CD8-positive, alpha-beta memory T cell (primary cell): ENCODE data around the gene AVPR1B. TPM values are rescaled to one million over a fixed set of nuclear protein-coding genes. Genes with fewer than 3 reads are reported as not detected.

Experiments used
- CTCF ChIA-PET: fragments of 350-600 bp; sonication (Branson Sonifier 250); formaldehyde crosslinking; loops from one replicate; lab custom pipeline; 2021; ENCODE audit warnings: antibody characterized with exemption; lab: Charles Lee
- POLR2A ChIA-PET: fragments of 350-600 bp; sonication (Branson Sonifier 250); formaldehyde crosslinking; loops from one replicate; lab custom pipeline; 2021; ENCODE audit warnings: antibody characterized with exemption; lab: Charles Lee
- DNase-seq, 5 donors: peaks; one replicate each; pipeline versions ENCODE4 v3.0.0 to v3.0.0-alpha.2; 2020 to 2022; ENCODE audit warnings: mixed read lengths in 1 of 5
- H3K27ac ChIP-seq: one replicate; pipeline ENCODE4 v1.7.0; 2013; ENCODE audit warnings: low read depth, mild to moderate bottlenecking, low read length, moderate library complexity
- H3K27me3 ChIP-seq: 2 replicates; pipeline ENCODE4 v1.7.0; 2013; ENCODE audit warnings: low read length, mild to moderate bottlenecking; ENCODE audit not compliant: insufficient read depth, poor library complexity, severe bottlenecking
- H3K36me3 ChIP-seq: 2 replicates; pipeline ENCODE4 v1.7.0; 2013; ENCODE audit warnings: mild to moderate bottlenecking, low read length, moderate library complexity; ENCODE audit not compliant: insufficient read depth
- H3K4me1 ChIP-seq: 2 replicates; pipeline ENCODE4 v1.7.0; 2013; ENCODE audit warnings: mild to moderate bottlenecking, low read length, moderate library complexity; ENCODE audit not compliant: insufficient read depth
- H3K4me3 ChIP-seq: 2 replicates; pipeline ENCODE4 v1.7.0; 2013; ENCODE audit warnings: mild to moderate bottlenecking, low read length
- H3K9me3 ChIP-seq: 2 replicates; pipeline ENCODE4 v1.7.0; 2013; ENCODE audit warnings: mild to moderate bottlenecking, low read length
- H3K27ac Mint-ChIP-seq, 8 donors: one replicate each; pipeline ENCODE4 v1.8.0; 2020 to 2021; ENCODE audit warnings: mixed read lengths in 8 of 8, mild to moderate bottlenecking in 6 of 8, inconsistent platforms in 3 of 8, moderate library complexity in 3 of 8
- H3K27me3 Mint-ChIP-seq, 2 donors: one replicate each; pipeline ENCODE4 v1.8.0; 2020 to 2021; ENCODE audit warnings: mixed read lengths in 2 of 2, mild to moderate bottlenecking in 1 of 2, moderate library complexity in 1 of 2
- H3K36me3 Mint-ChIP-seq, 3 donors: one replicate each; pipeline ENCODE4 v1.8.0; 2020 to 2021; ENCODE audit warnings: mixed read lengths in 3 of 3, inconsistent platforms in 1 of 3, mild to moderate bottlenecking in 1 of 3
- H3K4me1 Mint-ChIP-seq, 3 donors: one replicate each; pipeline ENCODE4 v1.8.0; 2020 to 2021; ENCODE audit warnings: mixed read lengths in 3 of 3, inconsistent platforms in 1 of 3, mild to moderate bottlenecking in 1 of 3
- H3K4me3 Mint-ChIP-seq, 7 donors: one replicate each; pipeline ENCODE4 v1.8.0; 2020 to 2021; ENCODE audit warnings: mixed read lengths in 7 of 7, mild to moderate bottlenecking in 6 of 7, moderate library complexity in 4 of 7, inconsistent platforms in 2 of 7
- H3K9me3 Mint-ChIP-seq, 5 donors: one replicate each; pipeline ENCODE4 v1.8.0; 2020 to 2022; ENCODE audit warnings: mixed read lengths in 5 of 5, mild to moderate bottlenecking in 3 of 5, moderate library complexity in 2 of 5, inconsistent platforms in 1 of 5
- polyA plus RNA-seq: library from polyadenylated mRNA; unstranded; fragments of 300-500 nt; fragmentation: Illumina TruSeq; gene quantifications from one replicate; pipeline ENCODE4 v1.2.3, GENCODE V29; 2021
- total RNA-seq, 2 experiments: library from RNA; stranded (reverse); gene quantifications; one replicate each; pipeline ENCODE4 v1.2.3, GENCODE V29; 2021

Gene AVPR1B
- total and polyA plus RNA-seq, 3 experiments from 2014 or later: not detected

DNA sequence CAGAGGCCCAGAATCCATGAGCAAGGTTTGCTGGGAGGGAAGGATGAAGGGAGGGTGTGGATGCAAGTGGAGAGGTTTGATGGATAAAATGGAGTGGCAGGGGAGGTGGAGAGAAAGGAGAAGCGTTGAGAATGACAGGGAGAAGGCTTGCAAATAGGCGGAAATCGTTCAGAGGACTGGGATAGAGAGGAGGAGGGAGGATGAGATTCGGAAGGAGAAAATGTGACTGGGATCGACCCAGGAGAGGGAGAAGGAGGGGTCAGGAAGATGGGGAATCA, 376 bp downstream of the AVPR1B start:
- H3K4me1 ChIP-seq: no peaks in the 10 kb centered on the region
- H3K9me3 ChIP-seq: no peaks in the 10 kb centered on the region
- POLR2A ChIA-PET: no interaction called here
- H3K4me3 ChIP-seq: no peak overlapping the region
- Mint-ChIP-seq H3K4me1 (peaks cover 0 to 12% (median 4%) of the 10 kb centered on the region in 3 donors), H3K9me3 (peaks cover 4 to 19% (median 14%) of the 10 kb centered on the region in 5 donors), H3K27me3 (peaks cover 25 to 58% of the 10 kb centered on the region in 2 donors), H3K36me3 (peaks cover 0 to 4% (median 0%) of the 10 kb centered on the region in 3 donors), H3K27ac (no peak overlapping the region), H3K4me3 (peak overlapping the region in 3 of 7 donors; percentile 4 to 65 (median 64))
- no peak overlapping the region for H3K27ac ChIP-seq
- no peaks in the 10 kb centered on the region for H3K36me3 ChIP-seq
- CTCF ChIA-PET: no interaction called here
- H3K27me3 ChIP-seq: peaks cover 11% of the 10 kb centered on the region
- DNase-seq: no peak

GRCh38 chr1:206116191-206116872, 856 bp downstream of the AVPR1B start:
- peaks cover 3 to 15% (median 10%) of the 10 kb centered on the region in 5 donors for H3K9me3 Mint-ChIP-seq
- no peak for DNase-seq
- H3K4me3 ChIP-seq: no peak overlapping the region
- peaks cover 0 to 4% (median 0%) of the 10 kb centered on the region in 3 donors for H3K36me3 Mint-ChIP-seq
- H3K9me3 ChIP-seq: no peaks in the 10 kb centered on the region
- H3K27me3 ChIP-seq: peaks cover 11% of the 10 kb centered on the region
- no peak overlapping the region for H3K27ac ChIP-seq
- peaks cover 24 to 58% of the 10 kb centered on the region in 2 donors for H3K27me3 Mint-ChIP-seq
- no peaks in the 10 kb centered on the region for H3K36me3 ChIP-seq
- no peak overlapping the region for H3K4me3 Mint-ChIP-seq
- no peaks in the 10 kb centered on the region for H3K4me1 ChIP-seq
- POLR2A ChIA-PET: no interaction called here
- CTCF ChIA-PET: interaction anchor here (1.8 kb wide), 1 partner anchor 10 kb away, joined by 6 read pairs; no protein-coding TSS in a partner anchor
- H3K27ac Mint-ChIP-seq: no peak overlapping the region
- H3K4me1 Mint-ChIP-seq: peaks cover 0 to 12% (median 4%) of the 10 kb centered on the region in 3 donors

DNA sequence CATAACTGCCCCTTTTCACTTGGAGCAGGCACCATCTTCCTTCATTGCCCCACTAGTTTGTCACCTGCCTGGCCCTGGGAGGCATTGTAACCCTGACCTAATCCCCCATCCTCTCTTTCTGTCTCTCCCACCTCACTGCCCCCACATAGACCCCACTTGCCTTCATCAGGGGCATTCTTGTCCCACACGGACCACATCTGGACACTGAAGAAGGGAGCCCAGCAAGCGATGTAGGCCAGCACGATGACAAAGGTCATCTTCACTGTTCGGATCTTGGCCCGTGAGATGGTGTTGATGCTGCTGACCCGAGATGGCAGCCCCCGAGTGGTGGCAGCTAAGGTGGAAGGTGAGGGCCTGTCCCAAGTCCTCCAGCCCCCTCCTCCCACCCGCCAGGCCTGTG, 1.4 kb downstream of the AVPR1B start:
- Mint-ChIP-seq H3K27me3 (peaks cover 21 to 58% of the 10 kb centered on the region in 2 donors), H3K27ac (no peak overlapping the region), H3K36me3 (no peaks in the 10 kb centered on the region), H3K4me3 (no peak overlapping the region), H3K4me1 (peaks cover 0 to 12% (median 4%) of the 10 kb centered on the region in 3 donors), H3K9me3 (peaks cover 0 to 9% (median 5%) of the 10 kb centered on the region in 5 donors)
- CTCF ChIA-PET: interaction anchor here (1.8 kb wide), 1 partner anchor 10 kb away, joined by 6 read pairs; no protein-coding TSS in a partner anchor
- no peak overlapping the region for H3K27ac ChIP-seq
- DNase-seq: no peak
- H3K4me1 ChIP-seq: no peaks in the 10 kb centered on the region
- no peak overlapping the region for H3K4me3 ChIP-seq
- POLR2A ChIA-PET: no interaction called here
- H3K27me3 ChIP-seq: peaks cover 11% of the 10 kb centered on the region
- H3K36me3 ChIP-seq: no peaks in the 10 kb centered on the region
- no peaks in the 10 kb centered on the region for H3K9me3 ChIP-seq

DNA sequence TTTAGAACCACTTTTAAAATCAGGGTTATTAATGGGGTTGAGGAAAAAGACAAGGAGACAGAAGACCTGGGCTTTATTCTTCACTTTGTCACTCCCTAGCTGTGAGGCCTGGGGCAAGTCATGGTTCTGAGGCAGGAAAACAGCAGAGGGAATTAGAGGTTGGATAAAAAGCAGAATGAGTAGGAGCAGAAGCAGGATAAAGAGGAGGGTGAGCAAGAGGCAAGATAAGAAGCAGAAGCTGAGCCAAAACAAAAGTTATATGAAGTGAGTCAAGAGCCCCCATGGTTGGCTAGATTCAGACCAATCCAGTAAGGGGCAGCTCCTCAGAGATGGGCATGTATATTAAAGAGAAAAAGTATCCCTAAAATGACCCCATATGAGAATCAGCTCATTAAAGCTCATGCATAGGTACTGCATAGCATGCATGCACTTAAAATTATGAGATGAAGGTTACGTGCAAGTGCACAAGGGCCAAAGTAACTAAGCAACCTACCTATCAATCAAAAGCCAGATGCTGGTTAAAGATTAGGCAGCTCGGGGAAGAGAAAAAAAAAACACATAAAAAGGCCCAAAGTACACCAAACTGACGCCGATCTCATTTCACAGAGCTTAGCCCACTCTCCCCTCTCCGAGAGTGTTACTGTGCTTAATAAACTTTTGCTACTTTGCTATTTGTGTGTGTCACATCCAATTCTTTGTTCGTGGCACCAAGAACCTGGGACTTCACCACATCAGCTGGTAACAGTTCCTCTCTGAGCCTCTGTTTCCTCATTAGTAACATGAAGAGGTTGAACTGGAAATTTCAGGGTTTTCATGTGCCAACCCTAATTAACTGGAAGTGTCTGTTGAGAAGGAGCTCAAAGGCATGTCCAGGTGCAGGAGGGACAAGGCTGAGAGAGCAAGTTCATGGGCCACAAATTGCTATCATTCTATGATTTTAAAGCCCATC, 2.2 kb downstream of the AVPR1B start:
- H3K27me3 ChIP-seq: peaks cover 11% of the 10 kb centered on the region
- H3K27me3 Mint-ChIP-seq: peaks cover 20 to 50% of the 10 kb centered on the region in 2 donors
- ChIA-PET CTCF (interaction anchor here (1.8 kb wide), 1 partner anchor 9 kb away, joined by 6 read pairs; no protein-coding TSS in a partner anchor), POLR2A (no interaction called here)
- H3K36me3 Mint-ChIP-seq: no peaks in the 10 kb centered on the region
- no peak overlapping the region for H3K27ac ChIP-seq
- no peak overlapping the region for H3K27ac Mint-ChIP-seq
- DNase-seq: no peak
- peaks cover 0 to 12% (median 4%) of the 10 kb centered on the region in 3 donors for H3K4me1 Mint-ChIP-seq
- no peaks in the 10 kb centered on the region for H3K9me3 ChIP-seq
- H3K4me3 Mint-ChIP-seq: no peak overlapping the region
- no peaks in the 10 kb centered on the region for H3K4me1 ChIP-seq
- H3K4me3 ChIP-seq: no peak overlapping the region
- no peaks in the 10 kb centered on the region for H3K36me3 ChIP-seq
- H3K9me3 Mint-ChIP-seq: peaks cover 0 to 3% (median 0%) of the 10 kb centered on the region in 5 donors

DNA sequence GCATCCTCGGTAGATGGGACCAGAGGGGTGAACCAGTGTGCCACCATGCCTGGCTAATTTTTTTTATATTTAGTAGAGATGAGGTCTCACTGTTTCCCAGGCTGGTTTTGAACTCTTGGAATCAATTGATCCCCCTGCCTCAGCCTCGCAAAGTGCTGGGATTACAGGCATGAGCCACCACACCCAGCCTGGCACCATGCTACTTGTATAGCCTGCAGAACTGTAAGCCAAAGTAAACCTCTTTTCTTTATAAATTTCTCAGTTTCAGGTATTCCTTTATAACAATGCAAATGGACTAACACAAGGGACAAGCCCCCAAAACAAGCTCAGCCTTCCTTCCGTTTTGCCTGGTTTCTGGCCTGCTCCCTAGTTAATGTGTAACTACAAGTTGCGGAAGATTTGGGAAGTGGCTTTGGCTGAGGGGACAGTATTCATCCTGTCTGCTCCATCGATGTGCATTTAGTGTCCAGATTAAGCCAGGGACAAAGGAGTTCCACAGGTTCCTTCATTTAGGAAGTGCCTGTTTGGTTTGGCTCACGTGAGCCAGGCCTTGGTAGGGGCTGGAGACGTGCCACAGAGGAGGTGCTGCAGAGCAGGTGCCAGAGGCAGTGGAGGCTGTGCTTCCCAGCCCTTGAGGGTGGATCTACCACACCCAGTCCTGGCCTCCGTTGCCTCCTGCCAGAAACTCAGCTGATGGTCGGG, 4.4 kb downstream of the AVPR1B start:
- ChIA-PET POLR2A (no interaction called here), CTCF (interaction anchor here (1.0 kb wide), 1 partner anchor 8 kb away, joined by 4 read pairs; no protein-coding TSS in a partner anchor)
- no peak overlapping the region for H3K27ac ChIP-seq
- no peaks in the 10 kb centered on the region for H3K36me3 Mint-ChIP-seq
- H3K9me3 ChIP-seq: no peaks in the 10 kb centered on the region
- H3K4me3 Mint-ChIP-seq: no peak overlapping the region
- H3K36me3 ChIP-seq: no peaks in the 10 kb centered on the region
- no peak overlapping the region for H3K27ac Mint-ChIP-seq
- peaks cover 0 to 2% (median 0%) of the 10 kb centered on the region in 5 donors for H3K9me3 Mint-ChIP-seq
- DNase-seq: no peak
- H3K27me3 Mint-ChIP-seq: peaks cover 12 to 35% of the 10 kb centered on the region in 2 donors
- H3K4me1 ChIP-seq: no peaks in the 10 kb centered on the region
- no peak overlapping the region for H3K4me3 ChIP-seq
- H3K27me3 ChIP-seq: peaks cover 6% of the 10 kb centered on the region
- H3K4me1 Mint-ChIP-seq: peaks cover 0 to 8% (median 3%) of the 10 kb centered on the region in 3 donors

DNA sequence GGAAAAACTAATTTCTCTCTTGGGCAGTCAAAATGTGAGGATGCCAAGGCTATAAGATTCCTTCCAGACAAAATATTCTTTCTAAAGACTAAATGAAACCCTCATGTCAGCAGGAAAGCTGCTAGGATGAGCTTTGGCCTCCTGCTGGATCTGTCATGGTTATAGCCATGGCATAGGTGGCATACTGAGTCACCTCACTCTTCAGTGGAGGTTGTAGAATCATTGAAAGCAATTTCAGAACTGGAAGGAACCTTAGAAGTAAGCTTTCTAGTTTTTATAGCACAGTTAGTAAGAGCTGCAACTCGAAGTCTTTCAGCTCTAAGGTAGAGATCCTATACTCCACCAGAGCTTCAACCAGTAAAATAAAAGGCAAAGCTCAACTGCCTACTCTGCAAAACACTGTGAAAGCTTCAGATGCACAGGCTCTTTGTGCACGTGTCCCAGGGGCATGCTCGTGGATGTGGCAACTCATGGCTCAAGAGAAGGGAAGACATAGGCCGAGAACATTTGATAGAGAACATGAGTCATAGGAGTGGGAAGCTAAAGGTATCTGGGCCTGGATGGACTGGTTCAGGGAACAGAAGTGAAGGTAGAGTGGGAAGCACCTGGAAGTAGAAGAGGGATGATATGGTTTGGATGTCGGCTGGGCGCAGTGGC, 5.8 kb downstream of the AVPR1B start:
- Histone ChIP-seq H3K27me3 (peaks cover 4% of the 10 kb centered on the region), H3K27ac (no peak overlapping the region), H3K4me3 (no peak overlapping the region), H3K9me3 (no peaks in the 10 kb centered on the region), H3K36me3 (no peaks in the 10 kb centered on the region), H3K4me1 (no peaks in the 10 kb centered on the region)
- H3K27me3 Mint-ChIP-seq: peaks cover 4 to 25% of the 10 kb centered on the region in 2 donors
- H3K27ac Mint-ChIP-seq: no peak overlapping the region
- H3K4me3 Mint-ChIP-seq: no peak overlapping the region
- CTCF ChIA-PET: interaction anchor here (2.0 kb wide), 1 partner anchor 80 kb away, joined by 7 read pairs; no protein-coding TSS in a partner anchor
- DNase-seq: no peak
- no peaks in the 10 kb centered on the region for H3K9me3 Mint-ChIP-seq
- H3K4me1 Mint-ChIP-seq: no peaks in the 10 kb centered on the region
- POLR2A ChIA-PET: no interaction called here
- no peaks in the 10 kb centered on the region for H3K36me3 Mint-ChIP-seq

GRCh38 chr1:206110820-206111219, 6.4 kb downstream of the AVPR1B start:
- peaks cover 4% of the 10 kb centered on the region for H3K27me3 ChIP-seq
- no peaks in the 10 kb centered on the region for H3K4me1 ChIP-seq
- ChIA-PET POLR2A (no interaction called here), CTCF (interaction anchor here (2.0 kb wide), 1 partner anchor 80 kb away, joined by 7 read pairs; no protein-coding TSS in a partner anchor)
- Mint-ChIP-seq H3K4me1 (no peaks in the 10 kb centered on the region), H3K9me3 (no peaks in the 10 kb centered on the region), H3K27me3 (peaks cover 4 to 20% of the 10 kb centered on the region in 2 donors), H3K36me3 (no peaks in the 10 kb centered on the region), H3K27ac (no peak overlapping the region), H3K4me3 (no peak overlapping the region)
- no peak overlapping the region for H3K27ac ChIP-seq
- no peak overlapping the region for H3K4me3 ChIP-seq
- H3K36me3 ChIP-seq: no peaks in the 10 kb centered on the region
- no peaks in the 10 kb centered on the region for H3K9me3 ChIP-seq
- no peak for DNase-seq
